ENCODE data around the gene PSMD13. TPM values are rescaled to one million over a fixed set of nuclear protein-coding genes. Genes with fewer than 3 reads are reported as not detected.

The PSMD13 gene
- total and polyA plus RNA-seq, 2 donors (not counting 1 experiment from before 2014, with no cell fraction given) = 98.0 to 104 TPM

- H3K4me1 Mint-ChIP-seq = peaks cover 23% of the 10 kb centered on the region
- Histone ChIP-seq H3K9ac (ENCODE audit: low read length) (no peak overlapping the region), H3K27me3 (replicated peaks in 1 of 4; ENCODE audit: control extremely low read depth in 1 of 4, control insufficient read depth in 3 of 4, insufficient read depth in 4 of 4, low read length in 3 of 4) (no peaks in the 10 kb centered on the region), H3K4me2 (replicated peaks; ENCODE audit: low read depth, low read length, poor library complexity, severe bottlenecking) (no peak overlapping the region), H3K27ac (ENCODE audit: low read length in 2 of 2) (no peak overlapping the region), H2AFZ (ENCODE audit: insufficient read depth, low read depth, low read length, poor library complexity, severe bottlenecking) (no peak overlapping the region), H3K79me2 (ENCODE audit: control insufficient read depth, insufficient read depth, low read length) (peaks cover 5% of the 10 kb centered on the region), H3K4me3 (ENCODE audit: control extremely low read depth in 1 of 5, extremely low read depth in 1 of 5, insufficient read depth in 1 of 5, low read depth in 2 of 5, low read length in 4 of 5) (no peak overlapping the region), H3K36me3 (replicated peaks in 1 of 2; ENCODE audit: control extremely low read depth in 1 of 2, control insufficient read depth in 1 of 2, extremely low read depth in 1 of 2, insufficient read depth in 2 of 2, low read length in 1 of 2) (peaks cover 0 to 49% of the 10 kb centered on the region in 2 experiments), H3K4me1 (ENCODE audit: control insufficient read depth in 2 of 2, insufficient read depth in 2 of 2, low read length in 2 of 2) (peaks cover 16 to 23% of the 10 kb centered on the region in 2 donors), H3K9me3 (ENCODE audit: control extremely low read depth in 1 of 3, control insufficient read depth in 2 of 3, insufficient read depth in 1 of 3, low read length in 2 of 3) (no peaks in the 10 kb centered on the region), H4K20me1 (ENCODE audit: control insufficient read depth, insufficient read depth, low read length, poor library complexity, severe bottlenecking) (no peaks in the 10 kb centered on the region)
- ChIA-PET POLR2A (no interaction called here), CTCF (interaction anchor here (0.8 to 6.2 kb wide), 6 partner anchors 12 to 109 kb away, joined by 3 to 82 read pairs (median 37); partner anchors contain the start of gene IFITM2)
- intact Hi-C loops (cut with micrococcal nuclease) = no loop called here
- H3K27me3 Mint-ChIP-seq = no peaks in the 10 kb centered on the region
- no peak for DNase-seq
- WGBS (ENCODE audit: insufficient coverage) = 96% methylated on average over 13 of the region's 13 CpGs
- ATAC-seq (ENCODE audit: low read depth) = no peak
- no peaks in the 10 kb centered on the region for H3K9me3 Mint-ChIP-seq (ENCODE audit: insufficient read depth)
- H3K27ac Mint-ChIP-seq = no peak overlapping the region
- TF ChIP-seq EZH2 (IDR thresholded peaks at IDR 0.05; ENCODE audit: borderline replicate concordance, insufficient read depth, low read depth, low read length, poor library complexity, severe bottlenecking) (no peak), CTCF (IDR thresholded peaks at IDR 0.05) (no peak)
- no peak overlapping the region for H3K4me3 Mint-ChIP-seq
Measured at GRCh38 chr11:253160-253885, 16.5 kb downstream of the PSMD13 start.

- no peak overlapping the region for H3K27ac Mint-ChIP-seq
- Histone ChIP-seq H3K4me2 (replicated peaks; ENCODE audit: low read depth, low read length, poor library complexity, severe bottlenecking) (no peak overlapping the region), H3K4me3 (ENCODE audit: control extremely low read depth in 1 of 5, extremely low read depth in 1 of 5, insufficient read depth in 1 of 5, low read depth in 2 of 5, low read length in 4 of 5) (no peak overlapping the region), H3K79me2 (ENCODE audit: control insufficient read depth, insufficient read depth, low read length) (peaks cover 3% of the 10 kb centered on the region), H3K27me3 (replicated peaks in 1 of 4; ENCODE audit: control extremely low read depth in 1 of 4, control insufficient read depth in 3 of 4, insufficient read depth in 4 of 4, low read length in 3 of 4) (no peaks in the 10 kb centered on the region), H3K27ac (ENCODE audit: low read length in 2 of 2) (no peak overlapping the region), H3K4me1 (ENCODE audit: control insufficient read depth in 2 of 2, insufficient read depth in 2 of 2, low read length in 2 of 2) (peaks cover 17 to 24% of the 10 kb centered on the region in 2 donors), H4K20me1 (ENCODE audit: control insufficient read depth, insufficient read depth, low read length, poor library complexity, severe bottlenecking) (no peaks in the 10 kb centered on the region), H2AFZ (ENCODE audit: insufficient read depth, low read depth, low read length, poor library complexity, severe bottlenecking) (no peak overlapping the region), H3K9ac (ENCODE audit: low read length) (no peak overlapping the region), H3K36me3 (replicated peaks in 1 of 2; ENCODE audit: control extremely low read depth in 1 of 2, control insufficient read depth in 1 of 2, extremely low read depth in 1 of 2, insufficient read depth in 2 of 2, low read length in 1 of 2) (peaks cover 0 to 44% of the 10 kb centered on the region in 2 experiments), H3K9me3 (ENCODE audit: control extremely low read depth in 1 of 3, control insufficient read depth in 2 of 3, insufficient read depth in 1 of 3, low read length in 2 of 3) (no peaks in the 10 kb centered on the region)
- no peak overlapping the region for H3K4me3 Mint-ChIP-seq
- H3K27me3 Mint-ChIP-seq = no peaks in the 10 kb centered on the region
- CTCF ChIA-PET = interaction anchor here (2.1 to 6.2 kb wide), 2 partner anchors 15 to 100 kb away, joined by 4 to 82 read pairs; no protein-coding TSS in a partner anchor
- ATAC-seq (ENCODE audit: low read depth) (no peak), DNase-seq (no peak)
- intact Hi-C loops (cut with micrococcal nuclease) = no loop called here
- POLR2A ChIA-PET = interaction anchor here (1.6 kb wide), 1 partner anchor 100 kb away, joined by 3 read pairs; no protein-coding TSS in a partner anchor
- peaks cover 25% of the 10 kb centered on the region for H3K4me1 Mint-ChIP-seq
- no peaks in the 10 kb centered on the region for H3K9me3 Mint-ChIP-seq (ENCODE audit: insufficient read depth)
- TF ChIP-seq CTCF (IDR thresholded peaks at IDR 0.05) (no peak), EZH2 (IDR thresholded peaks at IDR 0.05; ENCODE audit: borderline replicate concordance, insufficient read depth, low read depth, low read length, poor library complexity, severe bottlenecking) (no peak)
- WGBS (ENCODE audit: insufficient coverage) = 98% methylated on average over 4 of the region's 5 CpGs
Measured at GRCh38 chr11:253886-254270, 17.1 kb downstream of the PSMD13 start.

All from B cell (primary cell).